Stimulated activated CD8-positive, alpha-beta memory T cell treated with anti-CD3 and anti-CD28 coated beads, Interleukin-7, amount 100 ng/mL, for 24 hours (primary cell): Measurements from ENCODE around the gene TRIM17.

Source experiments
- DNase-seq: peaks from one replicate; pipeline ENCODE4 v3.0.0-alpha.2; 2020; ENCODE audit warnings: low read depth

Gene TRIM17

GRCh38 chr1:228417061-228417460 is 400 bp upstream of the TRIM17 start:
- DNase-seq, result no peak

- DNase-seq, result no peak
These were observed 826 bp downstream of the TRIM17 start for GRCh38 chr1:228415853-228416216.

DNA sequence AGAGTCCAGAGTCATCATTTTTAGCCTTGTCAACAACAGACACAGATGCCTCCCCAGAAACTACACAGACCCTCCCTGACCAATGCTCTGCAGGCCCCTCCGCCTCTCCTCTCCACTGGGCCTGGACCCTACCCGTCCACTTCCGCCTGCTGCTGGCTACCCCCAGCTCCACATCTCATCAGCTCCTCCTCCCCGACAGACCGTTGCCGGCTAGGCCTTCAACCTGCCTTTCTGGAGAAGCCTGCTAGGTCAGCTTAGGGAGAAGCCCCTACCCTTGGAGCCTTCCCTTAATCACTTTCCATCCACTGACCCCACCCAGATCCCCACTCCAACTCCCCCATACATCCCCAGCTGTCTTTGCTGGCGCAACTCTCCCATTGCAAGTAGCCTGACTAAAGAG is 1.4 kb downstream of the TRIM17 start:
- no peak for DNase-seq

- DNase-seq, result no peak
These were observed 2.0 kb downstream of the TRIM17 start for GRCh38 chr1:228414511-228415211.

GRCh38 chr1:228413241-228414010 is 3.2 kb downstream of the TRIM17 start:
- DNase-seq, result no peak

GRCh38 chr1:228411548-228412430 is 4.9 kb downstream of the TRIM17 start:
- no peak for DNase-seq

DNA sequence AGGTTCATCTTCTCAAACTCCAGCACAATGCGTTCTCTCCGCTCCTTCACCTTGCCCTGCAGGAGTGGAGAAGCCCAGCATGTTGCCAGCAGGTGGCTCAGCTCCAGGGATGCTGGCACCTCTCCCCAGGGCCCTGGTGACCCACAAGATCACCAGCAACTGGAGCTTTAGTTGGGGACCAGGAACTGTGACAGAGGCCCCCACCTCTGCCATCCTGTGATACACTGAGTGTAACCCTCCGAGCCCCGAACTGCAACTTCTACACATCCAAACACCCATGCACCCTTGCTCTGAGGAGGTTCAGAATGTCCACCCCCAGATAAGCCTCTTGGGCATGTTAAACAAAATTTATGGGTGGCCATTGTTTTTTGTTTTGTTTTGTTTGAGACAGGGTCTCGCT is 5.5 kb downstream of the TRIM17 start:
- DNase-seq, result no peak

- no peak for DNase-seq
These were observed 6.0 kb downstream of the TRIM17 start for GRCh38 chr1:228410671-228411070.

DNA sequence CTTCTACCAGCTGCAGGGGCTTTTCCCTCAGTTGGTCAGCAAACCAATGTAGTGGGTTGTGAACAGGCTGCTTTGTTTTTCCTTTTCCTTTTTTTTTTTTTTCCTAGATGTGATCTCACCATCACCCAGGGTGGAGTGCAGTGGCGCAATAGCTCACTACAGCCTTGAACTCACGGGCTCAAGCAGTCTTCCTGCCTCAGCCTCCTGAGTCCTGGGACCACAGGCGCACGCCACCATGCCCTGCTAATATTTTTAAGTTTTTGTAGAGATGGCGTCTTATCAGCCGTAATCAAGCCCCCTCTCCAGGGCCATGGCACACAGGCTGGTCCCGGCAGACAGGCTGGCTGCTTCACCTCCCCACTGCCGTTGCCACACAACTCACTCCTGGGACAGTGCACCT is 6.6 kb downstream of the TRIM17 start:
- DNase-seq, result no peak

GRCh38 chr1:228408869-228409805 is 7.5 kb downstream of the TRIM17 start:
- DNase-seq, result no peak

GRCh38 chr1:228408041-228408868 is 8.4 kb downstream of the TRIM17 start:
- DNase-seq, result no peak

DNA sequence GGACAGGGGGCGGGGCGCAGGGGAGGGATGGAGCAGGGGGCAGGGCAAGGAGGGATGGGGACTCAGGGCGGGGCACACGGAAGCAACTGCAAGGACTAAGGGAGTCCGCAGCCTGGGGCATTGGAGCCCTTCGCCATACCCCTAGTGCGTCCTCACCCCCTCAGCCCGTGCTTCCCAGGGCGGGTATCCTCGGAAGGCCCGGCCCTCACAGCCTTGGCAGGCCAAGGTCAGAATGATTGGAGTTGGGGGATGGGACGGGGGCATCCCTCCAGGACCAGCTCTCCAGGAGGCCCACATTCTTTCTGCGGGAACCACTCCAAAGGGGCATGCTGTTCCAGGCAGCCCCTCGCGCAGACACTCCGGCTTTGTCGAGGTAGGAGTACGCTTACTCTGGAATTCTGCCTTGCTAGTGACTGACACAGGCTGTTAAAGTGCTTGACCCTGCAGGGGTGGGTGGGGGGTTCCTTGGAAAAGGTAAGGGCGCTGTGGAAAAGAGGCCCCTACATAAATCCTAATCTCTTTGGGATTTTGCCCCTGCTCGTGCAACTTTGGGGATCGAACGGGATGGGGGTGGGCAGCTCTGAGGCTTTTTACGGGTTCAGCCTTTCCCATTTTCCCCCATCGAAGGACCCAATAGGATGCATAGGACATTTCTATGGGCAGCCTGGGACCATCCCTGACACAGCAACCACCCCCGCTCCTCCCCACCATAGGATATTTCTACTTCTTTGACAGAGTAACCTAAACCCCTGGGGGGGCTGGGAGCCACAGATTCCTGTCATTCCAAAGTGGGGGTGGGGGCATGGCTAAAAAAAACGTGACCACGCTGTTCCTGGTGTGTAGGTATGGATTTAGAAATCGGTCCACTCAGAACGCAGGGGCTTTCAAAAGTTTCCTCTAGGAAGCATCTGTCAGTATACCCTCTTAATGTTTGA is 9.3 kb downstream of the TRIM17 start:
- no peak for DNase-seq

- DNase-seq, result no peak
These were observed 10.8 kb downstream of the TRIM17 start for GRCh38 chr1:228405979-228406228.

- no peak for DNase-seq
These were observed 11.3 kb downstream of the TRIM17 start for GRCh38 chr1:228405200-228405978.

DNA sequence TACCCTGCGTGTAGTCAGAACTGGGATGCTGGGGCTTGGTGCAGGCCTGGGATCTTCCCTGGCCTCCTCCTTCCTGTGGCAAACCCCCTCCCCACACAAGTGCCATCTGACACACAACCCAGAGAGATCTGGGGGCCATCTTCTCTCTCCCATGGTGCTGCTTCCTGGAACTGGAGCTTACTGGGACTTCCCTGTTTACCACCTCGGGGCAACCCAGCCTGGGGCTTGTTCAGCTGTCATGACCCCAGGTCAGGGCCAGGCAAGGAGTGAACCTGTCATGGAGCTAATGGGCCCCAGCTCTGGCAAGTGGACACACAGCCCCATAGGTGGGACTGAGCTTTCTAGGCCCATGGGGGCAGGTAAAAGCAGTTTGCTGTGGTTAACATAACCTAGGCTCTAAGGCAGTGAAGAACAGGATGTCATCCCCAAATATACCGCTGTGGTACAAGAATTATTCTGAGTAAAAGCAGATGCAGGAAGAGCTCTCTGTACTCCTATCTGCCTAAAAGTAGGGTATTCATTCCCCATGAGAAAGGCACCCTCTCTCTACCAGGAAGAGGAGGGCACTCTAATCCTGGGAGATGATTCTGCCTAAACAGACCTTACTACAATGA is 12.4 kb downstream of the TRIM17 start:
- DNase-seq, result no peak

- DNase-seq, result no peak
These were observed 13.4 kb downstream of the TRIM17 start for GRCh38 chr1:228403231-228403631.

- no peak for DNase-seq
These were observed 14.0 kb downstream of the TRIM17 start for GRCh38 chr1:228402641-228403025.

DNA sequence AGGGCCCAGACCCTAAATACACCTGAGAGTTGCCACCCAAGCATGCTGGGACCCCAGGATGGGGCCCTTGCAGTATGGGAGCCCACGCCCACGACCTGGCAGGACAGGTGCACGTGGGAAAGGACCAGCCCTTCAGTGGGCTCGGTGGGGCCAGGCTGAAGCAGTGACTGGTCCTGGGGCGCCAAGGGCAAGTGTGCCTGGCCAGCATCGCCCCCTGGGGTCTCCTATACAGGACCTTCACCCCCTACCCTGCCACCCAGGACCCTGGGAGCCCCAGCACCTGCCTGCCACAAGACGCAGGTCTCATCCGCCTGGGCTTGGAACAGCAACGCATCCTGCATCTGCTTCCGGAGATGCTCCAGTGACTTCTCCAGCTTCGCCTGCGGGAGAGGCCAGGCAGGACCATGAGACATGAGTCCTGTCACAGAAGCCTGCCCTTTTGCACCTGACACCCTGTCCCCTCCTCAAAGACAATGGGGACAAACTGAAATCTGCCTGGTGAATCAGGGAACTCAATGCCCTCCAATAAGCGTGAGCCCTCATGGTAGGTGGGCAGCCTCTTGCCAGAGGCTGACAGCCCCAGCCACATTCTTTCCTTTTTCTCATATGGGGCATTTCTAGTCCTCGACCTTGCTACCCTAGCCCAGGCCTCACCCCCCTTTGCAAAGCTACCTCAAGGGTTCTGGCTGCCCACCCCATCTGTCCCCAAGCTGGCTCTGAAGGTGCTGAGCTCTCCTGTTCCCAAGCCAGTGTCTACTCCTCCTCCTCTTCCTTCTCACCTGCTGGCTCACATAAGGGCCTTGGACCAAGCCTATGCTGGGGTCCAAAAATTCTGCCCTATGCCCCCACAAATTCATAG is 14.7 kb downstream of the TRIM17 start:
- DNase-seq, result no peak
